ENCODE data around the gene MPZL3.

MPZL3 gene

GRCh38 chr11:118222437-118222836 lies 29.7 kb downstream of the MPZL3 start:
- H3K9me3 ChIP-seq (ENCODE audit: control insufficient read depth, low read length), result no peaks in the 10 kb centered on the region
- no peak overlapping the region for H2AFZ ChIP-seq
- no peaks in the 10 kb centered on the region for H3K4me1 ChIP-seq
- no peak overlapping the region for H3K4me3 ChIP-seq (ENCODE audit: low read depth, low read length)
- no peaks in the 10 kb centered on the region for H3K27me3 ChIP-seq (ENCODE audit: control insufficient read depth, insufficient read depth, low read length)
- no peaks in the 10 kb centered on the region for H3K36me3 ChIP-seq (ENCODE audit: control insufficient read depth, insufficient read depth, low read length)
- no peak for TF ChIP-seq CTCF (IDR thresholded peaks at IDR 0.05)
- no peaks in the 10 kb centered on the region for H3K79me2 ChIP-seq
- no peak overlapping the region for H3K9ac ChIP-seq
- no peak overlapping the region for H3K4me2 ChIP-seq (ENCODE audit: low read length)
- no peak overlapping the region for H3K27ac ChIP-seq

GRCh38 chr11:118221419-118221818 lies 30.7 kb downstream of the MPZL3 start:
- Histone ChIP-seq H3K36me3 (ENCODE audit: control insufficient read depth, insufficient read depth, low read length) (no peaks in the 10 kb centered on the region), H3K9me3 (ENCODE audit: control insufficient read depth, low read length) (no peaks in the 10 kb centered on the region), H3K4me1 (no peaks in the 10 kb centered on the region)

DNA sequence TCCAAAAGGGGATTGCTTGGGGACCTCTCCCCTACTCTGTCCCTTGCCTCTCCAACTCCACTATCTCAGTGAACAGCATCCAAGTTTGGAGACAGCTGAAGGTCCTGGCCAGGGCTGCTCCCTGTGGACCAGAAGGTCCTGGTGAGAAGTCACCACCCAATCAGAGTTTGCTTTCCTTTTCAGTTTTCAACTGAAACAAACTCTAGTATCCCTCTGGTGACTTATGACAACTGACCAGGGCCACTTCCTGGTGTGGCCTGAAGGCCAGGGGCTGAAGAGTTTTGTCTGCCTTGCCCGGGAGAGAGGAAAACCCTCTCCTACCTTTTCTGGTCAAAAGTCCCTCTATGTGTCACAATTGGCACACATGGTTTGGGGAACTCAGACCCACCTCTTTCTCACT lies 32.4 kb downstream of the MPZL3 start:
- Histone ChIP-seq H3K9ac (no peak overlapping the region), H3K27me3 (ENCODE audit: control insufficient read depth, insufficient read depth, low read length) (no peaks in the 10 kb centered on the region)
- no peak for TF ChIP-seq CTCF (IDR thresholded peaks at IDR 0.05)

More at GRCh38 chr11:118221419-118221818, 30.7 kb downstream of the MPZL3 start:
- no peak overlapping the region for H3K4me3 ChIP-seq (ENCODE audit: low read depth, low read length)
- no peaks in the 10 kb centered on the region for H3K27me3 ChIP-seq (ENCODE audit: control insufficient read depth, insufficient read depth, low read length)
- no peak for TF ChIP-seq CTCF (IDR thresholded peaks at IDR 0.05)
- H2AFZ ChIP-seq, result no peak overlapping the region
- no peak overlapping the region for H3K9ac ChIP-seq
- H3K4me2 ChIP-seq (ENCODE audit: low read length), result no peak overlapping the region
- no peak overlapping the region for H3K27ac ChIP-seq
- H3K79me2 ChIP-seq, result no peaks in the 10 kb centered on the region

DNA sequence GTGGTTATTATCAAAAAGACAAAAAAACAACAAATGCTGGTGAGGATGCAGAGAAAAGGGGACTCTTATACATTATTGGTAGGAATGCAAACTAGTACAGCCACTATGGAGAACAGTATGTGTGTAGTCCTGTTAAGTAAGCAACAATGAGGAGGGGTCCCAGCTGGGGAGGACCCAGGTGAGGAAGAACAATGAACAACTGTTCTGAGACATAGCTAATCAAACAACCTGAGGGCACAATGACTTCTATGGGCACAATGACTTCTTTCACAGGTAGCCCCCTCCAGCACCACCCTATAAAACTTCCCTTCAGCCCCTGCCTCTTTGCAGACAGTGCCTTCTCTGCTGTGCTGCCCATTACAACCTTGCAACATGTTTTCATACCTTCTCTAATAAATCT lies 32.9 kb downstream of the MPZL3 start:
- no peak overlapping the region for H3K27ac ChIP-seq
- no peak for TF ChIP-seq CTCF (IDR thresholded peaks at IDR 0.05)
- no peaks in the 10 kb centered on the region for H3K36me3 ChIP-seq (ENCODE audit: control insufficient read depth, insufficient read depth, low read length)
- H3K4me1 ChIP-seq, result no peaks in the 10 kb centered on the region
- H3K9me3 ChIP-seq (ENCODE audit: control insufficient read depth, low read length), result no peaks in the 10 kb centered on the region
- no peaks in the 10 kb centered on the region for H3K27me3 ChIP-seq (ENCODE audit: control insufficient read depth, insufficient read depth, low read length)
- no peak overlapping the region for H3K4me2 ChIP-seq (ENCODE audit: low read length)
- no peaks in the 10 kb centered on the region for H3K79me2 ChIP-seq
- no peak overlapping the region for H3K9ac ChIP-seq
- H3K4me3 ChIP-seq (ENCODE audit: low read depth, low read length), result no peak overlapping the region
- H2AFZ ChIP-seq, result no peak overlapping the region

More for the DNA sequence above, 32.4 kb downstream of the MPZL3 start:
- Histone ChIP-seq H3K4me3 (ENCODE audit: low read depth, low read length) (no peak overlapping the region), H3K4me2 (ENCODE audit: low read length) (no peak overlapping the region), H3K27ac (no peak overlapping the region), H3K79me2 (no peaks in the 10 kb centered on the region), H2AFZ (no peak overlapping the region), H3K36me3 (ENCODE audit: control insufficient read depth, insufficient read depth, low read length) (no peaks in the 10 kb centered on the region), H3K4me1 (no peaks in the 10 kb centered on the region), H3K9me3 (ENCODE audit: control insufficient read depth, low read length) (no peaks in the 10 kb centered on the region)

GRCh38 chr11:118217575-118217974 lies 34.6 kb downstream of the MPZL3 start:
- H3K4me3 ChIP-seq (ENCODE audit: low read depth, low read length), result no peak overlapping the region
- no peaks in the 10 kb centered on the region for H3K79me2 ChIP-seq
- no peak overlapping the region for H3K4me2 ChIP-seq (ENCODE audit: low read length)
- H3K27ac ChIP-seq, result no peak overlapping the region
- no peak overlapping the region for H3K9ac ChIP-seq
- TF ChIP-seq CTCF (IDR thresholded peaks at IDR 0.05), result no peak
- H3K27me3 ChIP-seq (ENCODE audit: control insufficient read depth, insufficient read depth, low read length), result no peaks in the 10 kb centered on the region
- no peaks in the 10 kb centered on the region for H3K9me3 ChIP-seq (ENCODE audit: control insufficient read depth, low read length)
- no peak overlapping the region for H2AFZ ChIP-seq
- no peaks in the 10 kb centered on the region for H3K36me3 ChIP-seq (ENCODE audit: control insufficient read depth, insufficient read depth, low read length)
- H3K4me1 ChIP-seq, result no peaks in the 10 kb centered on the region
